ENCODE data around the gene SLC27A4.

GRCh38 chr9:128393970-128394369, 53.6 kb downstream of the SLC27A4 start:
- no peak for TF ChIP-seq CTCF (IDR thresholded peaks at IDR 0.05)
- TF ChIP-seq EP300 (IDR thresholded peaks at IDR 0.05): no peak
